Nephron (organoid): ENCODE results near the gene ALK.

Experiments
- H3K27ac Mint-ChIP-seq, 3 experiments: 2 replicates each; pipeline ENCODE4 v1.8.0; 2020; ENCODE audit warnings: mixed read lengths in 3 of 3, mild to moderate bottlenecking in 2 of 3, moderate library complexity in 1 of 3
- H3K27me3 Mint-ChIP-seq: 2 replicates; pipeline ENCODE4 v1.8.0; 2021; ENCODE audit warnings: low read depth, mild to moderate bottlenecking, moderate library complexity, mixed read lengths
- H3K36me3 Mint-ChIP-seq: 2 replicates; pipeline ENCODE4 v1.8.0; 2020; ENCODE audit warnings: low read depth, mixed read lengths
- H3K4me1 Mint-ChIP-seq: 2 replicates; pipeline ENCODE4 v1.8.0; 2020; ENCODE audit warnings: mixed read lengths
- H3K4me3 Mint-ChIP-seq, 3 experiments: 2 replicates each; pipeline ENCODE4 v1.8.0; 2020; ENCODE audit warnings: mild to moderate bottlenecking in 3 of 3, mixed read lengths in 3 of 3, moderate library complexity in 2 of 3
- H3K9me3 Mint-ChIP-seq: 2 replicates; pipeline ENCODE4 v1.8.0; 2020; ENCODE audit warnings: mixed read lengths
- CTCF ChIP-seq, 3 experiments: fragments of 200-600 bp; sonication (generic); IDR thresholded peaks; one replicate each; pipeline ENCODE4 v1.5.0; 2021; ENCODE audit warnings: antibody characterized with exemption in 3 of 3; ENCODE audit not compliant: unreplicated experiment in 3 of 3

The ALK gene

GRCh38 chr2:29578084-29578598, 343.2 kb downstream of the ALK start:
- H3K4me3 Mint-ChIP-seq: no peak overlapping the region
- H3K9me3 Mint-ChIP-seq: no peaks in the 10 kb centered on the region
- no peaks in the 10 kb centered on the region for H3K36me3 Mint-ChIP-seq
- no peak for TF ChIP-seq CTCF (IDR thresholded peaks at IDR 0.05; ENCODE audit: unreplicated experiment in 3 of 3)
- H3K4me1 Mint-ChIP-seq: peaks cover 6% of the 10 kb centered on the region
- H3K27me3 Mint-ChIP-seq: peaks cover 20% of the 10 kb centered on the region
- no peak overlapping the region for H3K27ac Mint-ChIP-seq

GRCh38 chr2:29576231-29576630, 345.2 kb downstream of the ALK start:
- Mint-ChIP-seq H3K4me1 (peaks cover 6% of the 10 kb centered on the region), H3K27me3 (peaks cover 24% of the 10 kb centered on the region), H3K27ac (no peak overlapping the region), H3K36me3 (no peaks in the 10 kb centered on the region), H3K4me3 (no peak overlapping the region), H3K9me3 (no peaks in the 10 kb centered on the region)
- no peak for TF ChIP-seq CTCF (IDR thresholded peaks at IDR 0.05; ENCODE audit: unreplicated experiment in 3 of 3)

GRCh38 chr2:29575370-29575890, 346.0 kb downstream of the ALK start:
- Mint-ChIP-seq H3K9me3 (no peaks in the 10 kb centered on the region), H3K36me3 (no peaks in the 10 kb centered on the region), H3K4me1 (peaks cover 6% of the 10 kb centered on the region), H3K4me3 (no peak overlapping the region), H3K27ac (no peak overlapping the region), H3K27me3 (peaks cover 24% of the 10 kb centered on the region)
- TF ChIP-seq CTCF (IDR thresholded peaks at IDR 0.05; ENCODE audit: unreplicated experiment in 3 of 3): no peak

GRCh38 chr2:29573612-29574011, 347.8 kb downstream of the ALK start:
- Mint-ChIP-seq H3K27ac (no peak overlapping the region), H3K9me3 (no peaks in the 10 kb centered on the region)
- no peak for TF ChIP-seq CTCF (IDR thresholded peaks at IDR 0.05; ENCODE audit: unreplicated experiment in 3 of 3)

GRCh38 chr2:29573147-29573546, 348.2 kb downstream of the ALK start:
- H3K27ac Mint-ChIP-seq: no peak overlapping the region
- no peak for TF ChIP-seq CTCF (IDR thresholded peaks at IDR 0.05; ENCODE audit: unreplicated experiment in 3 of 3)
- peaks cover 37% of the 10 kb centered on the region for H3K27me3 Mint-ChIP-seq
- H3K36me3 Mint-ChIP-seq: no peaks in the 10 kb centered on the region
- H3K4me1 Mint-ChIP-seq: no peaks in the 10 kb centered on the region
- H3K4me3 Mint-ChIP-seq: no peak overlapping the region
- H3K9me3 Mint-ChIP-seq: no peaks in the 10 kb centered on the region

More at GRCh38 chr2:29573612-29574011, 347.8 kb downstream of the ALK start:
- Mint-ChIP-seq H3K27me3 (peaks cover 35% of the 10 kb centered on the region), H3K36me3 (no peaks in the 10 kb centered on the region), H3K4me1 (no peaks in the 10 kb centered on the region), H3K4me3 (no peak overlapping the region)

- no peak overlapping the region for H3K4me3 Mint-ChIP-seq
- H3K9me3 Mint-ChIP-seq: no peaks in the 10 kb centered on the region
- H3K4me1 Mint-ChIP-seq: no peaks in the 10 kb centered on the region
- H3K27me3 Mint-ChIP-seq: peaks cover 38% of the 10 kb centered on the region
- no peak overlapping the region for H3K27ac Mint-ChIP-seq
- no peak for TF ChIP-seq CTCF (IDR thresholded peaks at IDR 0.05; ENCODE audit: unreplicated experiment in 3 of 3)
- H3K36me3 Mint-ChIP-seq: no peaks in the 10 kb centered on the region
Measured at GRCh38 chr2:29570539-29570938, 350.8 kb downstream of the ALK start.
